Peyer's patch (tissue), 4 donors: Measurements from ENCODE around the gene FN1. TPM values are rescaled to one million over a fixed set of nuclear protein-coding genes. Genes with fewer than 3 reads are reported as not detected.

Source experiments
- DNase-seq, 3 donors: peaks; one replicate each; pipeline ENCODE4 v3.0.0-alpha.2; 2017 to 2019
- H3K27ac ChIP-seq, 4 donors: fragments of 200-600 bp; sonication (generic); one replicate each; pipeline ENCODE4 v1.5.1; 2016 to 2019
- H3K27me3 ChIP-seq, 2 donors: fragments of 200-600 bp; sonication (generic); one replicate each; pipeline ENCODE4 v1.5.1; 2019
- H3K36me3 ChIP-seq, 3 donors: fragments of 200-600 bp; sonication (generic); one replicate each; pipeline ENCODE4 v1.5.1; 2016 to 2019
- H3K4me1 ChIP-seq, 4 donors: fragments of 200-600 bp; sonication (generic); one replicate each; pipeline ENCODE4 v1.5.1; 2016 to 2019
- H3K4me3 ChIP-seq, 4 donors: fragments of 200-600 bp; sonication (generic); 1 replicate in 3 of 4; 2 replicates in 1 of 4; pipeline ENCODE4 v1.5.1; 2016 to 2019; ENCODE audit warnings: mild to moderate bottlenecking in 1 of 4
- H3K9me3 ChIP-seq, 4 donors: fragments of 200-600 bp; sonication (generic); one replicate each; pipeline ENCODE4 v1.5.1; 2016 to 2019; ENCODE audit warnings: mild to moderate bottlenecking in 1 of 4
- CTCF ChIP-seq, 6 experiments: fragments of 450-650 bp in 4 of 6; fragments of 200-600 bp in 2 of 6; sonication (generic) in 1 of 6; IDR thresholded peaks; one replicate each; pipeline ENCODE4 v1.5.1; 2017 to 2019; ENCODE audit warnings: antibody characterized with exemption in 6 of 6, mild to moderate bottlenecking in 3 of 6, moderate library complexity in 1 of 6
- POLR2A ChIP-seq, 2 donors: fragments of 450-650 bp; IDR thresholded peaks; one replicate each; pipeline ENCODE4 v1.5.1; 2017; ENCODE audit warnings: antibody characterized with exemption in 2 of 2, mild to moderate bottlenecking in 2 of 2, moderate library complexity in 2 of 2
- total RNA-seq, 4 donors: library from RNA; depleted of rRNA; stranded (reverse); fragments of >200 nt; gene quantifications; one replicate each; pipeline ENCODE4 v1.1.0, GENCODE V29; 2016

FN1 gene
- total RNA-seq, 4 donors from 2014 or later, result 28.0 to 152 (median 72.8) TPM

GRCh38 chr2:215434447-215435279 lies 1.2 kb downstream of the FN1 start:
- H3K27me3 ChIP-seq, result peaks cover 0 to 11% of the 10 kb centered on the region in 2 donors
- no peaks in the 10 kb centered on the region for H3K9me3 ChIP-seq
- H3K4me3 ChIP-seq, result peak overlapping the region in 2 of 4 donors; percentile 45 to 58
- no peaks in the 10 kb centered on the region for H3K36me3 ChIP-seq
- TF ChIP-seq CTCF (IDR thresholded peaks at IDR 0.05) (no peak), POLR2A (IDR thresholded peaks at IDR 0.05) (no peak)
- H3K27ac ChIP-seq, result peak overlapping the region in 2 of 4 donors; percentile 83 to 90
- DNase-seq, result no peak
- H3K4me1 ChIP-seq, result peaks cover 0 to 8% (median 3%) of the 10 kb centered on the region in 4 donors

- H3K36me3 ChIP-seq, result no peaks in the 10 kb centered on the region
- no peak for DNase-seq
- H3K9me3 ChIP-seq, result no peaks in the 10 kb centered on the region
- H3K27me3 ChIP-seq, result peaks cover 0 to 11% of the 10 kb centered on the region in 2 donors
- TF ChIP-seq CTCF (IDR thresholded peaks at IDR 0.05) (no peak), POLR2A (IDR thresholded peaks at IDR 0.05) (no peak)
- H3K4me3 ChIP-seq, result no peak overlapping the region
- peak overlapping the region in 2 of 4 donors; percentile 0 to 90 for H3K27ac ChIP-seq
- peaks cover 0 to 8% (median 3%) of the 10 kb centered on the region in 4 donors for H3K4me1 ChIP-seq
These were observed 2.9 kb downstream of the FN1 start for GRCh38 chr2:215432759-215433594.

GRCh38 chr2:215431778-215432758 lies 3.8 kb downstream of the FN1 start:
- no peaks in the 10 kb centered on the region for H3K36me3 ChIP-seq
- peaks cover 0 to 11% of the 10 kb centered on the region in 2 donors for H3K27me3 ChIP-seq
- no peak overlapping the region for H3K4me3 ChIP-seq
- no peak for TF ChIP-seq CTCF (IDR thresholded peaks at IDR 0.05)
- no peak for TF ChIP-seq POLR2A (IDR thresholded peaks at IDR 0.05)
- no peak overlapping the region for H3K27ac ChIP-seq
- no peaks in the 10 kb centered on the region for H3K9me3 ChIP-seq
- peaks cover 0 to 8% (median 3%) of the 10 kb centered on the region in 4 donors for H3K4me1 ChIP-seq
- no peak for DNase-seq

GRCh38 chr2:215431290-215431689 lies 4.6 kb downstream of the FN1 start:
- Histone ChIP-seq H3K27ac (no peak overlapping the region), H3K4me3 (no peak overlapping the region), H3K4me1 (peaks cover 0 to 8% (median 3%) of the 10 kb centered on the region in 4 donors), H3K9me3 (no peaks in the 10 kb centered on the region), H3K27me3 (peaks cover 0 to 11% of the 10 kb centered on the region in 2 donors), H3K36me3 (no peaks in the 10 kb centered on the region)
- no peak for DNase-seq
- TF ChIP-seq CTCF (IDR thresholded peaks at IDR 0.05), result no peak
- TF ChIP-seq POLR2A (IDR thresholded peaks at IDR 0.05), result no peak
